HG02571 (cell line): ENCODE measurements around the gene SLC25A30.
"Not testable (repeated sequence)": the region's sequence is repeated elsewhere in the genome, so short reads cannot be mapped to it uniquely, and the experiment has no call there.

ENCODE experiments used
- ATAC-seq: cut with Tn5 transposase; IDR thresholded peaks from one replicate; pipeline ENCODE4 v1.9.1; 2021; ENCODE audit warnings: mild to moderate bottlenecking, moderate library complexity; ENCODE audit not compliant: unreplicated experiment

Gene SLC25A30

DNA sequence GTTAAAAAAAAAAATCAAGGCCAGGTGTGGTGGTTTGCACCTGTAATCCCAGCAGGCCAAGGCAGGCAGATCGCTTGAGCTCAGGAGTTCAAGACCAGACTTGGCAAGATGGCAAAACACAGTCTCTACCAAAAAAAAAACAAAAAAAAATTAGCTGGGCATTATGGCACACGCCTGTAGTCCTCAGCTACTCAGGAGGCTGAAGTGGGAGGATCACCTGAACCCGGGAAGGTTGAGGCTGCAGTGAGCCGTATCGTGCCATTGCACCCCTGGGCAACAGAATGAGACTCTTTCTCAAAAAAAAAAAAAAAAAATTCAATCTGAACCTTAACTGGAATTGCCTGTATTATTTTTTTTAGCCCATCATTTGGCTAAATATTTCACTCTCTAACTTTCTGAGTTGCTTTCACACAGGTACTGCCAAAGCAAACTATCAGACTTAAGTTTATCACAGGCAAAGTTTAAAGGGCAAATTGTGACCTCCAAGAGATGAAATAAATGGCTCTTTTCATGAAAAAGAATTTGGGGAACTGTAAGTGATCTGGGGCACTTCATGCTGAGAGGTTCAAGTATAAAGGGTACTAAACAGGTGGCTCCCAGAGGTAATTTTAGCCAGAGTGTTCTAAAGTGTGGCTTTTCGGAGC is 14.7 kb upstream of the SLC25A30 start:
- no peak for ATAC-seq

GRCh38 chr13:45426056-45426841 is 8.1 kb upstream of the SLC25A30 start:
- ATAC-seq: not testable (repeated sequence)

DNA sequence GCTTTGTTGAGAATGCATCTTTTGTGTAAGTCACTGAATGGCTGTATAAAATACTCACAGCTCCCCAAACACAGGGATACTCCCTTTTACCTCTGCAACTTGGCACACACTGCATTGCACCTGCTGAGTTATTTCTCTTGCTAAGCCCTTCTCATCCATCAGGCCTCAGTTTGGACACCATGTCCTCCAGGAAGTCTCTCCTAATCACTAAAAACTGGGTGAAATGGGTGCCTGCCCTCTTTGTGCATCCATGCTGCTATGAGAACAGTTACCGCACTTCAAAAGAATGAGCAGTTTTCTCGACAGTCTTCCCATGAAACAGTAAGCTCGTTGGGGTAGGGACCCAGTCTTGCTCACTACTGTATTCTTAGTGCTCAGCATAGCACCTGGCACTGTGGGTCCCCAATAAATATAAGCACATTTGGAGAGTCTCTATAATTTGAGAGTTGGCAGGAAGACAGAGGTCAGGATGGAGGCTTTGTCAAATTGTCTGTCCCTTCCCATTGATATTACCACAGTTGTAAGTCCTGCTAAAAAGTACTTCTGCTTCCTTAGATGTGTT is 4.6 kb upstream of the SLC25A30 start:
- ATAC-seq: no peak

- ATAC-seq: no peak
These were observed 1.8 kb upstream of the SLC25A30 start for GRCh38 chr13:45419945-45420344.

GRCh38 chr13:45419389-45419788 is 1.2 kb upstream of the SLC25A30 start:
- not testable (repeated sequence) for ATAC-seq

DNA sequence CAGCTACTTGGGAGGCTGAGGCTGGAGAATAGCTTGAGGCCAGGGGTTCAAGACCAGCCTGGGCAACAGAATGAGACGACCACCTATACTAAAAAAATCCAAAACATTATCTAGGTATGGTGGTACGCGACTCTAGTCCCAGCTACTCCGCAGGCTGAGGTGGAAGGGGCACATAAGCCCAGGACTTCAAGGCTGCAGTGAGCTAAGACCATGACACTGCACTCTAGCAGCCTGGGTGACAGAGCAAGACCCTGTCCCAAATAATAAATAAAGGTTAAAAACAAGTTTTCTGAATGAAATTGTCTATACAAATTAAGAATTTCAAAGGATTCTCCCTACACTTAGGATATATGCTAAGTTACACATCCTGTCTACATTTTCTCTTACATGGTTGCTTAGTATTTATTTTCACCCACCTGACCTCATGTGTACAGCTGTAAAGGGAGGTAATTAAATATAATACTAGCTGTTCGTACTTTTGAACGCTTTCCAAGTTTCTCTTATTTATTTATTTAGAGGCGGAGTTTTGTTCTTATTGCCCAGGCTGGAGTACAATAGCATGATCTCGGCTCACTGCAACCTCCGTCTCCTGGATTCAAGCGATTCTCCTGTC is 1.6 kb downstream of the SLC25A30 start:
- no peak for ATAC-seq

DNA sequence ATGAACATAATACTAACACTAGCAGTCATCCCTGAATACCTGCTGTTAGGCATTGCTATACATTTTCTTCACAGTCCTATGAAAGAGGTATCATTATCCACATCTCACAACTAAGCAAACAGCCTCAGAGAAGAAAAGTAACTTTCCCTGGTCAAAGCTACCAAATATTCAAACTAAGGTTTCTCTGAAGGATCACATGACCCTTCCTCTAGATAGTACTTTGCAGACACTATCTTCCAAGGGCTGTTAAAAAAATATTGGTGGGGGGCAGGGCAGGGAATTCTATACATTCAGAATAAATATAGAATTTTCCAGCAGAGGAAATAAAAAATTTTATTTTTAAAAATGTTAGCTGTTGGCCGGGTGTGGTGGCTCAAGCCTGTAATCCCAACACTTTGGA is 3.1 kb downstream of the SLC25A30 start:
- no peak for ATAC-seq

DNA sequence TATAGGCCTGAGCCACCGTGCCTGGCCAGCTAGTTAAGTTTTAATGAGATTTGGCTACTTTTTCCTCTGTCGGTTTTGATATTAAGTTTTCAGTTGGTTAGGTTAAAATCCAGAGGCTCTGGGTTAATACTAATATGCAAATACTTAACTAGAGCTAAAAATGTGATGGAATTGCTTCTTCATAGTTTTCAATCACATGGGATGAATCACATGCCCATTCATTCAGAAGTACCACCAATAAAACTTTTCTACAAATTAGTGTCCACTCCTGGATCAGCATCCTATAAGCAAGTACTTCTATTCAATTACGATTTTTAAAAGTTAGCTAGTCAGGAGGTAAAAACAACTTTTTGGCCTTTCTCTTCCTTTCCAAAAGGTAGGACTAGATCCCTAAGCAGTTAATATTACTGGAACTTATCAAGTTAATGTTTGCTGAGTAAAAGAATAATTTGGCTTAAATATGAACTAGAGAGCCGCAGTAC is 4.3 kb downstream of the SLC25A30 start:
- no peak for ATAC-seq

GRCh38 chr13:45412274-45413049 is 5.7 kb downstream of the SLC25A30 start:
- ATAC-seq: no peak

DNA sequence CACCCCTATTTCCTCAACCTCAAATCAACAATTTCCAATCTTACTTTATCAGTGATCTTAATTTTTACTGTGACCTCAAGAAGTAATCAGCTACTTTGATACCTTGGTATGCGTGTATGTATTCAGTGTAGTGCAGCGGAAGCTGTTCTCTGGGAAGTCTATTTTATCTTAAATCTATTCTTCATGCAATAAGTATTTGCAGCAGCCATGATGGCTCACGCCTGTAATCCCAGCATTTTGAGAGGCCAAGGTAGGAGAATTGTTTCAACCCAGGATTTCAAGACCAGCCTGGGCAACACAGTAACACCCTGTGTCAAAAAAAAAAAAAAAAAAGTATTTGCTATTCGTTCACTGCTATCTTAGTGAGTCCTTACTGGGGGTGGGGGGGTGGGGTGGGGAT is 6.5 kb downstream of the SLC25A30 start:
- no peak for ATAC-seq

GRCh38 chr13:45411221-45411620 is 7.0 kb downstream of the SLC25A30 start:
- ATAC-seq: no peak

DNA sequence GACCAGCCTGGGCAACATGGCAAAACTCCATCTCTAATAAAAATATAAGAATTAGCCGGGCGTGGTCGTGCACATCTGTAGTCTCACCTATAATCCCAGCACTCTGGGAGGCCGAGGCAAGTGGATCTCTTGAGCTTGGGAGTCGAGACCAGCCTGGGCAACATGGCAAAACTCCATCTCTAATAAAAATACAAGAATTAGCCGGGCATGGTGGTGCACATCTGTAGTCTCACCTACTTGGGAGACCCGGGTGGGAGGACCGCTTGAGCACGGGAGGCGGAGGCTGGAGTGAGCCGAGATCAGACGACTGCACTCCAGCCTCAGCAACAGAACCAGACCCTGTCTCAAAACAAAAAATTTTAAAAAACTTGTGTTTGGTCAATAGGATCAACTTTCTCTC is 7.7 kb downstream of the SLC25A30 start:
- ATAC-seq: no peak

DNA sequence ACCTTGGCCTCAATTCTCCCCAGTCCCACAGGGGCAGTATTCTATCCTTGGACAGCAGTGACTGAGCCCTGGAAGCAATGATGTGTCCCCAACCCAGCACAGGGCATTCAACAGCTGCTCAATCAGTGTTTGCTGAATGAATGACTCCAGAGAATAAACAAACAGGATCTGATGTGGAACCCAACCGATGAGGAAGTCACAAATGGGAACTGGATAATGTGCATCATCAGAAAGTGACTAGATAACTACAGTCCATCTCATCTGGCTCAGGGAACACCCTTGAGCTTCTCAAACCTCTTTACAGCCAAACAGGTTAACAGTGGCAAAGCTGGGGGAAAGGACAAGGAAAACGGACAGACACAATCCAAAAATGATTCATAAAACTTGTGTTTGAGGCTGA is 8.2 kb downstream of the SLC25A30 start:
- ATAC-seq: no peak

DNA sequence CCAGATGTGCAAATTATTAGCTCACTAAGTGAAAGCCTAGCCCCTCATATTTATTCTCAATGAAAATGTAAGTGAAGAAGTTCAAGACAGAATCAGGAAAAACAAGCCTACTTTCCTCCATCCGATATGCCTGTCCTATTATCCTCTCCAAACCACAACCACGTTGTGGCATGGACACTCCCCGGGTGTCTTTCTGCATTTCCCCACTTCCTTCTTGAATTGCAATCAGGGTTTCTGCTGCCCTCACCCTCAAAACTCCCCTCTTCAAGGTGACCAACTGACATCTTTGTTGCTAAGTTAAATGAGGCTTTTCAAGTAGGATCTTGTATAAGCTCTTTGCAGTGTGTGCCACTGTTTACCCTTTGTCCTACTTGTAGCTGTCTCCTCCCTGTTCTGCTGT is 11.8 kb downstream of the SLC25A30 start:
- no peak for ATAC-seq

GRCh38 chr13:45403081-45403480 is 15.1 kb downstream of the SLC25A30 start:
- ATAC-seq: no peak

DNA sequence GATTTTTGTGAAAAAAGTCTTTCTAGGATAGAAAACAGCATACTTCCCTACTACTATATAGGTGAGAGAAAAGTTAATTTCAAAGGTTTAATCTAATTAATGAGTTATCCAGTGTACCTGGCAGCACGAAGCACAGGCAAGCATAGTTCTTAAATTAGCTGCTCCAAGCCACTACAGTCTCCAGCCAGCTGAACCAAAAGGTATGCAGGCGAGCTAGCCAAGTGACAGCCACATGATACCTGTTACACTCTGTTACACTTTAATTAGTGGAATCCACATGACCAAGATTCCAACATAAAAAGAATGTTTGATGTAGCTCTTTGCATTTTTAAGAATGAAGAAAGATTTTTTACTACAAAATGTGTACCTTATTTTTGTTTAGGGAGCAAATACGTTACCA is 15.5 kb downstream of the SLC25A30 start:
- no peak for ATAC-seq

GRCh38 chr13:45401314-45401713 is 16.9 kb downstream of the SLC25A30 start:
- ATAC-seq: no peak

DNA sequence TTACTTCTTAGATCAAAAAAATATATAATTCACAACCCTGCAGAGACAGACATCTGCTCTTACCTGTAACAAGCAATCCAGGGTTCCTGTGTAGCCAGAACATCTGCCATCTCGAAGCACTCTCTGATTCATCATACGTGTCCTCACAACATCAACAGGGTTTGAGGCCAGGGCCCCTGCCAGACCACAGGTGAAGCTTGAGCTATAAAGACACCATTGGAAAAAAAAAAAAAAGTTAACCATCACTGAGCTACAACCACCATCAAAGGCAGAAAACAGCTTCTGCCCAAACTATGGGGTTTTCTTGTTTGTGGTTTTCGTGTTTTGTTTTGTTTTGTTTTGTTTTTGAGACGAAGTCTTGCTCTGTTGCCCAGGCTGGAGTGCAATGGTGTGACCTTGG is 19.3 kb downstream of the SLC25A30 start:
- ATAC-seq: no peak

DNA sequence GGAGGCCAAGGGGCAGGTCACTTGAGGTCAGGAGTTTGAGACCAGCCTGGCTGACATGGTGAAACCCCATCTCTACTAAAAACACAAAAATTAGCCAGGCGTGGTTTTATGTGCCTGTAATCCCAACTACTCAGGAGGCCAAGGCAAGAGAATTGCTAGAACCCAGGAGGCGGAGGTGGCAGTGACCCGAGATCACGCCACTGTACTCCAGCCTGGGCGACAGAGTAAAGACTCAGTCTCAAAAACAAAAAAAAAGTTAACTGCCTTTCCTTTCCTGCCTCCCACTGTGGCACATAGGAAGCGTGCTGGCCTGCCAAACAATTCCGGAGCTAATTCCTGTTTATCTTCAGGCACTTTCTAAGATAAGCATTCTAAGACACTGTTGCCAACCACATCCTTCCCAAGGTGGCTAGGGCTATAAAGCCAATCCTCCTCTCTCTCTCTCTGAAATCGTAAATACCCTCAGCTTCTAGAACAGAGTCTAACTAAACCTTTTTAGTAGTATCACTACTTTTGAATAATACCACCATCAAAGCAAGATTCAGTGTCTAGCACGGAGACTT is 21.6 kb downstream of the SLC25A30 start:
- ATAC-seq: no peak

DNA sequence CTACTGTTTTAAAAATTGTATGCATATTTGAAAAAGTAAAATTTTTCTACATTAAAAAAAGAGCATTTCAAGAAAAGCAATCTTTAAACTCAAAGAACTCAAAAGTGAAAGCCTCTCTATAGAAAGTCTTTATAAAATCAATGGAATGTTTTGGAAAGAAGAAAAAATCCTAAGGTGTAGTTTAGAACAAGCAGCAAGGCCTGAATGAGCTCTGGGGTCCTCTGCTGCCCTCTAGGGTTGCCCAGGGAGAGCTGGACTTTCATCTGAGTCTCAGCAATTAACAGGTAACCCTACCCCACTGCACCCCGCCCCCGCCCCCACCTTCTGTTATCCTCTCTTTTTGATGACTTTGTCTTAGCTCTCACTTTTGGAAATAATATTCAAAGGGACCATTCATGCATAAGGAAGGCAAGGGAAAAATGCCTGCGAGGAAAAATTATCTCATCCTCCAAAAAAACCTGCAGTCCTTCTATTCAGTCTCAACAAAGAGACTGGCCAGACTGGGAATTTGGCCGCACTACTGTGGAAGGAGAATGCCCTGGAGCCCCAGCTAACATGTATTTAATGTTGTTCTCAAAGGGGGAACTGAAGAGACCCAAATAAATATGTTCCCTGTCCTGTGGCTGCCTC is 24.1 kb downstream of the SLC25A30 start:
- ATAC-seq: no peak
